Measurements from ENCODE around the gene SIRT2. TPM values are rescaled to one million over a fixed set of nuclear protein-coding genes. Genes with fewer than 3 reads are reported as not detected.

SIRT2 gene
- total and polyA plus RNA-seq, 2 of the 13 experiments (the other 11 are each of a cell fraction or from before 2014, with no cell fraction given): 22.3 to 26.1 TPM

- TF ChIP-seq FUBP1 (CRISPR knock-in tag; IDR thresholded peaks at IDR 0.05; ENCODE audit: borderline replicate concordance) (no peak), SIX1 (CRISPR knock-in tag; IDR thresholded peaks at IDR 0.05; ENCODE audit: borderline replicate concordance) (no peak), GABPB1 (CRISPR knock-in tag; IDR thresholded peaks at IDR 0.05) (peak; percentile 72), ZNF710 (CRISPR knock-in tag; IDR thresholded peaks at IDR 0.05; ENCODE audit: borderline replicate concordance) (no peak; the same call in 1 of the 2 replicates), SMAD1 (CRISPR knock-in tag; IDR thresholded peaks at IDR 0.05; ENCODE audit: borderline replicate concordance, low read depth) (no peak), FLYWCH1 (CRISPR knock-in tag; IDR thresholded peaks at IDR 0.05) (no peak), MAFK (conservative IDR thresholded peaks at IDR 0.05 in 1 of 2, IDR thresholded peaks at IDR 0.05 in 1 of 2; ENCODE audit: low read length in 2 of 2) (no peak), HBP1 (CRISPR knock-in tag; IDR thresholded peaks at IDR 0.05; ENCODE audit: low read depth) (no peak), ZNF44 (CRISPR knock-in tag; IDR thresholded peaks at IDR 0.05) (no peak), ZNF331 (CRISPR knock-in tag; IDR thresholded peaks at IDR 0.05) (no peak), SAFB2 (CRISPR knock-in tag; IDR thresholded peaks at IDR 0.05; ENCODE audit: borderline replicate concordance, low read depth) (no peak), ELF1 (CRISPR knock-in tag; IDR thresholded peaks at IDR 0.05) (peak; percentile 76), ZNF253 (CRISPR knock-in tag; IDR thresholded peaks at IDR 0.05; ENCODE audit: borderline replicate concordance) (no peak), ATAD3A (CRISPR knock-in tag; IDR thresholded peaks at IDR 0.05) (no peak), HNRNPL (IDR thresholded peaks at IDR 0.05; ENCODE audit: low read depth, low read length) (0 out of 2 replicates have a peak, but pooled peaks have one; percentile 61), AKAP8 (CRISPR knock-in tag; IDR thresholded peaks at IDR 0.05) (no peak), ZSCAN20 (CRISPR knock-in tag; IDR thresholded peaks at IDR 0.05; ENCODE audit: borderline replicate concordance) (no peak), FOSL1 (CRISPR knock-in tag; IDR thresholded peaks at IDR 0.05; ENCODE audit: borderline replicate concordance) (no peak), ZNF275 (CRISPR knock-in tag; IDR thresholded peaks at IDR 0.05; ENCODE audit: borderline replicate concordance) (no peak), ZNF296 (CRISPR knock-in tag; conservative IDR thresholded peaks at IDR 0.05) (no peak), GATAD1 (CRISPR knock-in tag; IDR thresholded peaks at IDR 0.05) (no peak), ISL2 (CRISPR knock-in tag; IDR thresholded peaks at IDR 0.05) (no peak), MBNL3 (CRISPR knock-in tag; conservative IDR thresholded peaks at IDR 0.05) (no peak)
Observed at GRCh38 chr19:38877781-38878574, 21.4 kb downstream of the SIRT2 start, which contains the start of gene RINL (continued).

All from HepG2 (cell line).